ENCODE measurements around the gene SKI.

Gene SKI

DNA sequence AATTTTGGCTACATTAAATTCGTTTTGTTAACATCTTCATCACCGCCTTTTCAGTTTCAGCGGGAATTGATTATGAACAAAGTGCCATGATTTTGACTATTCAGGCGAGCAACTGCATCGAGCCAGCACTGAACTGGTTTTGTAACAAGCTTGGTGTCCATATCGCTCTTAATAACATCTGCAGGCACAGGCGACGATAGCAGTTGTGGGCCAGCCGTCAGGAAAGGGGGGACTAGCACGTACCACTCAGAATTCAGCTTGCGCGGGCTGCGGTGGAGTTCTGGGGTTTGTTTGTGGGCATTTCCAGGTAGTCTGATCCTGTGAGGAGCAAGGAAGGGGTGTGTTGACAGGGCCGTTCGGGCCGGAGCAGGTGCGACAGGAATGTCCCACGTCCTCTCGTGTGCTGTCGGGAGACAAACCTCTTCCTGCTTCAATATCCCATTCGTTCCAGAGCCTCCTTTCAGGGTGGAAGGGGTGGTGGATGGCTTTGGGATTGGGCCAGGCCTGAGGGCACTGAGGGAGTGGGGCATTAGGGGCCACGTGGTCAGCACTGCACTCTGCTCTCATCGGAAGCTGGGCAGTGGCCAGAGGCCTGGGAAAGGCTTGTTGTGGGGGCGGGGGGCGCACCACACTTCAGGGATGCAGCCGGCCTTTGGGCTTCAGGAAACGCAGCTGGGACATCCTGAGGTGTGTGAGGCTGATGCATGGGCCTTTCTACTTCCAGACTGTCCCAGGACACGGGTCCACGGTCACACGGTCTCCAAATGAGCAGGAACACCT lies 39.1 kb downstream of the SKI start:
- DNase-seq, result no peak

DNA sequence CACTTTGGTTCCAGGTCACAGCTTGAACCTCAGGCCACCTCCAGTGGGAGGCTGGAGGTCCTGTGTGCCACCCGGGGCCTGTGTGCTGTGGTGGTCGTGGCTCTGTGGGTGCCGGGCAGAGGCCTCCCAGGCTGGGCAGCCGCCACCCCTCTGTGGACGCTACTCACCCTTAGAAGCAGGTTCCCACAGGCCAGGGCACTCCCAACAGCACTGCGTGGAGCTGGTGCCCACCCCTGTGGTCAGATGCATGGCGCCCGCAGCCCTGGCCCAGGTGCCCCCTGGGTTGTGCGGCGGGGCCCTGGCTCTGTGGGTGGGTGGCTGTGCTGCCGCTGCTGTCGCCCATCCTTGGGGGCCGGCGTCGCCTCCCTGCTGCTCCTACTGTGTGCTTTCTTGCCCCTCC lies 39.7 kb downstream of the SKI start:
- DNase-seq, result no peak

DNA sequence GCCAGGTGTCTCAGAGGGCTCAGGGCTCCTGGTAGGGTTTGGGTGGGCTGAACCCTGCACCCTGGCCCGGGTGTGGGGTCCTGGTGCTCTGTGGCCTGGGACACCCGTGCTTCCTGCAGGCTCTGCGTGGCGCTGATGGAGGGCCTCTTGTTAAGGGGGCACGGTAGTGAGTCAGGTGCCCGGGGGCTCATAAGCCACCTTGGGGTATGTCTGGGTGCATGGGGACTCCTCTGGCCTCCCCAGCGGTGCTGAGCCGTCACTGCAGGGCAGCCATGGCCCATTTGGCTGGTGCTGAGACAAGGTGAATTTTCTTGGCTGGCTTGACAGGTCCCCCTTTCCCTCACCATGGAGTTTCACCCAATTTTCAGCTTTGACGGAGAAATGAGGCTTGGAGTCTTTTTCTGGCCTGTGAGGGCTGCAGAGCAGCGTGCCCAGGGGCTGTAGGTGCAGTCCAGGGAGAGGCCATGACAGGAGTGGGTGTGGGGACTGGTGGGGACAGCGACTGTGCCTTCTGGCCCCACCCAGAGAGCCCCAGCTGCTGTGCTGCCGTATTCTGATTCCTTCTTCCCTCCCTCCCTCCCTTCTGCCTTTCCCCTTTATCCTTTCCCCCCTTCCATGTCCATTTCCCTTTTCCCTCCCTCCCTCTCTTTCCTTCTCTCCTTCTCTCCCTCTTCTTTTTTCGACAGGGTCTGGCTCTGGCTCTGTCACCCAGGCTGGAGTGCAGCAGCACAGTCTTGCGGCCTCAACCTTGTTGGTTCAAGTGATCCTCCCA lies 40.4 kb downstream of the SKI start:
- no peak for DNase-seq

DNA sequence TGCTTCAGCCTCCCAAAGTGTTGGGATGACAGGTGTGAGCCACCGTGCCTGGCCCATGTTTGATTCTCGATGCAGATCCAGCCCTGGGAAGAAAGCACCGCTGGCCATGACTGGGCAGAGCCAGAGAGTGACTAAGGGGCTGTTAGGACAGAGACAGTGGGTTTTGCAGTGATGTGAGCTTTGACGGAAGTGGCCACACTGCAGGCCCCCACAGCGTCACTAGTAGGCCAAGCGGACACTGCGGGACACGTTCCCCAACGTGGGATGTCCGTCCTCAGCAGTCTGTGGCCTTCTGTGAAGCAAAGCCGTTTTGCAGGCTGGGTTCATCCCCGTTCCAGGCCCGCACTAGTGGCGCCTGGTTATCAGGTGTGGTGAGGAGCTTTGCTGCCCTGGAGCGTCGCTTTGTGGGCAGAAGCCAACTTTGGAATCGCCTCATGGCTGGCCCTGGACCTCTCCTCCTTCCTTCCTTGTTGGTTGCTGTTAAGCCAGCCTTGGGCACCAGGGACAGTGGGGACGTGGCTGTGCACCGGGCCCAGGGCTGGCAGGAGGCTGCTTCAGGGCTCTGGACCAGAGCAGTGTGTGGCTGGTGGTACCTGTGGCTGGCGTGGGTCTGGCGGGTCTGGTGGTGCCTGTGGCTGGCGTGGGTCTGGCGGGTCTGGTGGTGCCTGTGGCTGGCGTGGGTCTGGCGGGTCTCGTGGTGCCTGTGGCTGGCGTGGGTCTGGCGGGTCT lies 41.2 kb downstream of the SKI start:
- no peak for DNase-seq

DNA sequence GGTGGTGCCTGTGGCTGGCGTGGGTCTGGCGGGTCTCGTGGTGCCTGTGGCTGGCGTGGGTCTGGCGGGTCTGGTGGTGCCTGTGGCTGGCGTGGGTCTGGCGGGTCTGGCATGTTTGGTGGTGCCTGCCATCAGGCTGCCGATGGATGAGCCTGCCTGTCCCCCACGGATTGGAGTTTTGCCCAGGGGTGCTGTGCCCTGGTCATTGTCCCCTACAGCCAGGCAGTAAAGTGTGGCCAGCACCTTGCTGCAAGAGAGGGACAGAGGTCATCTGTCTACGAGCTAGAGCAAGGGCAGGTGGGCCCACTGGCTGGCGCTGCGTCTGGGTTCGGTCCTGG lies 41.8 kb downstream of the SKI start:
- no peak for DNase-seq

DNA sequence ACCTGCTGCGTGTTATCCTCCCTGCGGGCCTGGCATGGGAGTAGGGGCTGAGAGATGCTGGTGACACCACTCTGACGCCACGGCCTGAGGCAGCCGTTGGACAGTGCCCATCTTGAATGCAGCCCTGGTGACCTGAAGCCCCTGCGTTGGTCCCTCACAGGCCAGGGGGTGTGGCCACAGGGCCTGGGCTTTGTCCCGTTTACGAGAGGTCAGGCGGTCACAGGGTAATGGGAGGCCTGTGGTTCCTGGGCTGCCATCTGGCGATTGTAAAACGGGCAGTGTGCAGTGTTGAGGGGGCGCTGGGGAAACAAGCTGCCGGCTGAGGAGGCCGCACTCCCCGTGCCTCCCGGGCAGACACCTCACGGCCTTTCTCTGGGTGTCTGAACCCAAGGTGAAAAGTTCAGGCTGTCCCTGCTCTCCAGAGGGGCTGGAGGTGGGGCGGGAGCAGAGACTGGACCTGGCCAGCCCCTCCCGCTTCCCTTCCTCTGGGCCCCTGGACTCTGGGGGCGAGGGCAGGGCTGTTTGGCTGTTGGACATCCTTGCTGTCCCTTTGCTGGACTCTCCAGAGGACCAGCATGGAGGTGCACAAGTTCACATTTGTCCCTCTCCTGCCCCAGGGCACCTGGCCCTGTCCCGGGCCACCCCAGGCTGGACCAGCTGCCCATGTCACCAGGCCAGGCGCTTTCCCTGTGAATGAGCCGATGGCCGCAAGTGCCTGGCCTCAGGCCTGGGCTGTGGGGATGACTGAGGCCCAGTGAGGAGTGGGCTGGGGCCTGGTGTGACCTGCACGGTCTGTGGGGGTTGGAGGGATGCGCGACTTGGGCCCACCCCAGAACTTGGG lies 42.4 kb downstream of the SKI start:
- no peak for DNase-seq

DNA sequence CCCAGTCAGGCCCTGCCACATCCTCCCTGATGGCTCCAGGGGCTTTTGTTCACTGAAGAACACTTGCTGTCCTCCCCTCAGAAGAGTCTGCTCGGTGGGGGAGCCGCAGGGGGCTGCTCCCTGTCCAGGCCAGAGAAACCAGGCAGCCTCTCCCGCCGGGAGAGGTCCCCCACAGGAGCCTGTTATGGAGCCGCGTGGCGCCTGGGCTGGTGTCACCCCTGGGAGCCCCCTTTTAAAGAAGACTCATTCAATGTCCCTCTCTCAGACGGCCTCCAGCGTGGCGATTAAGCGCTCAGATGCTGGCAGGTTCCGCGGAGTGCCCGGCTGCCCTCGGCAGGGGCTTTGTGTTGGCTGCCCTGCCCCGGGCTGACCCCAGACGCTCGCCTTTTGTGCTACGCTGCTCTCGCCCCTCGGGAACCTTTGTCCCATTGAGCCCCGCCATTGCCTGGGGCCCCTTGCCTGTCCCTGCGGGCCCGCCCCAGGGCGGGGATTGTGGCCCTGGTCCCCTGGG lies 43.1 kb downstream of the SKI start:
- DNase-seq, result no peak

DNA sequence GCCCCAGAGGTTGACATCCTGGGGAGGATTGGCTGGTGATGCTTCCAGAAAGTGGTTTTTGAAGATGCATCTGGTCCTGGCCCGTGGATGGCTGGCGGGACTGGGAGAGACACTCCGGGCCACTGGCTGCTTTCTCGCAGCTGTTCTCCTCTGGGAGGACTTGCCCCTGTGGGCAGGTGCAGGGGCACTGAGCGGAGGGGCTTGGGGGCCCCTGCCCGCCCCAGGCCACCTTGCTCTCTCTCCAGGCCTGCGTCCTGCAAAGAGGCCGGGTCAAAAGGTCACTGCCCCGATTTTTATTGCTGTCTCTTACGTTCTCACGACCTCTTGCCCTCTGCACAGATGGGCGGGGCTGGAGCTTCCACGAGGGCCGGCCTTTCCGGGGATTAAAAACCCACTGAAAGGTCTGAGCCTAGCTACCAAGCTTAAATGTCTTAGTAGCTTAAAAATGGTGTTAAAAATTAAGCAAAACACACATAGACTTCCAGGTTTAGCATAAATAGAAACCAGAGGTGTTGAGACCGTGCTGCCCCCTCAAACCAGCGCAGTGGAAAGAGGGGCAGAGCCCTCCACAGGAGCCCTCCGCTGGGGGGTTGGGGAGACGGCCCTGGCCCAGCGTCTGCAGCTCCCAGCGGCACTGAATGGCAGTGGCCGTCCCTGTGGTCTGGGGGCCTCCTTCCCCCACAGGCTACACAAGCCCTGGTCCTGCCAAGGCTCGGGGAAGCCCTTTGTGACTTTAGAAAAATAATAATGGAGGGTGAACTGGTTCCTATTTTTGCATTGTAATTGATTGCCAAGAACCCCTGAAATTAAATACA lies 43.9 kb downstream of the SKI start:
- no peak for DNase-seq

DNA sequence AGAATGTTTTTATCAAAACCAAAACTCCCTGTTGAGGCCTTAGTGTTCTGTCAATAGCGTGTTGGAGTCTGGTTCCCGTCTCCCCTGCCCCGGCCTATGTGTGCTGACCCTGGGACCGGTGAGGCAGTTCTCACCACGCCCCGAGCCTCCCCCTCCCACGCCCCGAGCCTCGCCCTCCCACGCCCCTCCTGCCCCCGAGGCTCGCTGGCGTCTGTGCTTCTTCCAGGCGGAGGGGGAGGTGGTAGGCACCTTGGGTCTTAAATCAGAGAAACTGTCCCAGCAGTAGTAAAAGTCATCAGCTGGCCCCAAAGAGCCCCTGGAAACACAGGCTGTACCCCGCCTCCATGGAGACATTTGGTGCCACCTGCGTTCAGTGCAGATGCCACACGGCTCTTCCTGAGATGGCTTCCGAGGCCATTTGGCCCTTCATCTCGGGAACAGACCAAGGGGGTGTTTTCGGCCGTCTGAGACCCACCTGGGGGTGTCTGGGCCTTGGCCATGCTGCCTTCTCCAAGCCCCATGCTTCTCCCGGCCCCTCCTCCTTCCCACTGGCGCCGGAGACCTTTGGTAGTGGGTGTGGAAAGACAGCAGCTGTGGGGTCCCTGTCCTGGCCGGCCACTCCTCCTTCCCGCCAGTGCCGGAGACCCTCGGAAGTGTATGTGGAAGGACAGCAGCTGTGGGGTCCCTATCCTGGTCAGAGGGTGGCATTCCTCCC lies 44.7 kb downstream of the SKI start:
- no peak for DNase-seq

DNA sequence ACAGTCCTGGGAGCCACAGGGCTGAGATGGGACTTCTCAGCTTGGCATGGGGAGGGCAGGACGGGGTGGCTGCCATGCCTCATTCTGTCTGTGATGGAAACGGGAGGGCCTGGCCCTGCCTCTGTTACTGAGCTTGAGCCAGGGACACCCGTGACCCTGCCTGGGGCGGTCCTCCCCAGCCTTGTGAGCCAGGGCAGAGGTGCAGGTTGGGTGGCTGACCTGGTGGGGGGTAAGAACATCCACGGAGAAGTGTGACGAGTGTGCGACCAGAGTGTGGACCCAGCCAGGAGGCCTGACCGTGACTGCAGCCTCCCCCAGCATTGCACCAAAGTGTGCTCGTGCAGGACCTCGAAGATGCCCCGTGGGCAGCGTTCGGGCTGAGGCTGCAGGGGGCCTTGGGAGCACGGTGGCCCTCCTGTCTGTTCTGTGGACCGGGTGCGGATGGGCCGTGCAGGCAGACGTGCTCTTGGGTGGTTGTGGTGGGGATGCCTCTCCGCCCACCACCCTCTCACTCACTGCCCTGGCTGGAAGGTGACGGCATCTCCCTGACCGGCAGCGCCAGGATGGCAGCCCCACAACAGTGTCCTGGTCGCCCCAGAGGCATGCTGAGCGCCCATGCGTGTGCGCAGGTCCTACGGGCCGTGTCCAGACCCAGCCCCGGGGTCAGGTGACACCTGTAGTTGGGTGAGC lies 45.4 kb downstream of the SKI start:
- no peak for DNase-seq

DNA sequence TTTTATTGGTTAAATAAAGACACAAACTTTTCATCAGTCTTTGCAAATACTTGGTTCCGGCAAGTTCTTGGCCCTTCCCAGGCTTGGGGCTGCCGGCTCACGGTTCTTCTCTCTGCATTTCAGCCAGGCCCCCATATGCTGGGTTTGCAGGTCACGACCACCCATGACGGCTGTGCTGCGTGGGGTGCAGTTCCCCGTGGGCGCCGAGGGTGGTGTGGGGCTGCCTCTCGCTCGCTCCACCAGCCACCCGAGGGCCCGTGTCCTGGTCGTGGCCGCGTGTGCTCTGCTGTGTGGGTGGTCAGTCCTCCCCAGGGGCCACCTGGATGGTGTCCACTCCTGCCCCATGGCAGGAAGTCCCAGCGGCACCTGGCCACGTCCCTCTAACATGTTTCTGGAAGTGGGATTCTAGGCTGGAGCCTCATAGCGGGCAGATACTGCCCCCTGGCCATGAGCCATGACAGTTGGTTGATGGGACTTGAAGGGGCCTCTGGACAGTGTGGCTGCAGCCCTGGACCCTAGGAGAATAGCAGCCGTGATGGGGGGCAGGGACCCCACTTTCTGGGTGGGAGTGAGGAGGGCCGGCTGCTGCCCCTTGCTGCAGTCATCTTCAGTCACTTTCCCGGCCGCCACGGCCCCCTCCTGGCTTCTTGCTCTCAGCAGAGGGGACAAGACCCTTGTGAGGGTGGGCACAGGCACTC lies 46.3 kb downstream of the SKI start:
- DNase-seq, result no peak

DNA sequence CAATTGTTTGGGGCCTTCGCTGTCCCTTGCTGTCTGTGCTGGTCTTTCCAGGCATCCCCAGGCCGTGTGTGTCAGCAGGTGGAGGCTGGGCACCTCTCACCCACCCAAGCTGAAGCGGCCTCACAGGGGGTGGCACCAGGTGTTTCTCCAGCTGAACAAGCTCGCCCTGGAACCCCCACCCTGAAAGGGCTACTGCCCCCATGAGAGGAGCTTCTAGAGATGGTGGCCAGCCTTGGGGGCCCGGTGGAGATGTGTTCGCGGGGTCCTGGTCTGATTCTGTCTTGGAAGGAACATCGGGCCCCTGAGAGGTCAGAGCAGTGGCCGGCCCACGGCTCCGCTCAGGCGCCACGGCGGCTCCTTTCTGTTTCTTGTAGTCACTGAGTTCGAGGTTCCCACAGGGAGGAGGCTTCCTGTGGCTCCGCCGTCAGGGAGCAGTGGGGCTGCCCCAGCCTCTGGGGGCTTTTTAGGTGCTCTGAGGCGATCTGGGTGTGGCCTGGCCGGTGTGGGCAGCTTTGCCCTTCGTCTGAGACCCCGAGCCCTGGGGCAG lies 46.9 kb downstream of the SKI start:
- no peak for DNase-seq

DNA sequence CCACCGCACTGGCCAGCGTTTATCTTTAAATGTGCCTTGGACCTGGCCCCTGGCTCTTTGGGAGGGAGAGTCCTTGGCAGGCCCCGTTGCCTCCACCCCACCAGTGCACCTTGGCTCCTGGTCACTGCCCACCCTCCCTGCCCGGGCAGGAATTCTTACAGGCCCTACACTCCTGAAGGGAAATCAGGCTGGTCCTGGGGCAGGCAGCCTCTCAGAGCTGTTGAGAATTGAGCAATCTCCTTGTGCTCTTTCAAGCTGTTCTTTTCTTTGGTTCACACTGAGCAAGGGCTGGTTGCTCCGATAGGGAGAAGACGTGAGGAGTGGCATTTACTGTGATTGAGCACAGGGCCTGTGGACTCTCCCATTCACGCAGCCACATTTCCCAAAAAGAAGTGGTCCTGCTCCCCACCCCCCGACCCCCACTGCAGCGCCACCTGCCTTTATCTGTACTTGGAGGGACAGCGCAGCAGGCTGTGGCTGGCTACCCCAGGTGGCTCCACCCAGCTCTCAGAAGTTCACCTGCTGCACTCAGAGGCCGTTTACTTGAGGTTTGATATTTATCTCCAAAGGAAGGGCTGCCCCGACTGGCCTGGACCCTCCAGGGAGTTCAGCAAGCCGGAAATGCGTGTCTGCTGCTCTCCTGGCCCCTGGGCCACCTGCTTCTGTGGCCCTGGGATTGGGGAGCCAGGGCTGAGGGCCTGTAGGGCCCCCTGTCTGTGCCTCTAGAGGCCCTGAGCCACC lies 47.8 kb downstream of the SKI start:
- no peak for DNase-seq

DNA sequence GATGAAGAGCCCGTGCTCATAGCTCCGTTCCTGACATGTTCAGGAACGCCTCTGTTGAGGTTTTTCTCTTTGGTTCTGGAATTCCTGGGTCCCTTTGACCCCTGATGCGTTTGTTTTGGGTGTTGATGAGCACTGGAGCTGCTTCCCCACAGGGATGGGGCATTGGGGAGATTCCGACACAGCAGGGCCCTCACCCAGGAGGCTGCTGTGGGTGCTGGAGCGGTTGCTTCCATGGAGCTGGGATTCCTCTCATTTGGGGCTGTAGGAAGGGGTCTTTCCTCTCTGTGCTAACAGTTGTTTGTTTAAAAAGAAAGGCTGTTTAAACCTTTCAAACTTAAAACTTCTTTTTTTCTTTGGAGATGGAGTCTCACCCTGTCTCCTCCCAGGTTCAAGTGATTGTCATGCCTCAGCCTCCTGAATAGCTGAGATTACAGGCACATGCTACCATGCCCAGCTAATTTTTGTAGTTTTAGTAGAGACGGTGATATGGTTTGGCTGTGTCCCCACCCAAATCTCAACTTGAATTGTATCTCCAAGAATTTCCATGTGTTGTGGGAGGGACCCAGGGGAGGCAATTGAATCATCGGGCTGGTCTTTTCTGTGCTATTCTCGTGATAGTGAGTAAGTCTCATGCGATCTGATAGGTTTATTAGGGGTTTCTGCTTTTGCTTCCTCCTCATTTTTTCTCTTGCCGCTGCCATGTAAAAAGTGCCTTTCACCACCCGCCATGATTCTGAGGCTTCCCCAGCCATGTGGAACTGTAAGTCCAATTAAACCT lies 48.9 kb downstream of the SKI start:
- DNase-seq, result no peak

DNA sequence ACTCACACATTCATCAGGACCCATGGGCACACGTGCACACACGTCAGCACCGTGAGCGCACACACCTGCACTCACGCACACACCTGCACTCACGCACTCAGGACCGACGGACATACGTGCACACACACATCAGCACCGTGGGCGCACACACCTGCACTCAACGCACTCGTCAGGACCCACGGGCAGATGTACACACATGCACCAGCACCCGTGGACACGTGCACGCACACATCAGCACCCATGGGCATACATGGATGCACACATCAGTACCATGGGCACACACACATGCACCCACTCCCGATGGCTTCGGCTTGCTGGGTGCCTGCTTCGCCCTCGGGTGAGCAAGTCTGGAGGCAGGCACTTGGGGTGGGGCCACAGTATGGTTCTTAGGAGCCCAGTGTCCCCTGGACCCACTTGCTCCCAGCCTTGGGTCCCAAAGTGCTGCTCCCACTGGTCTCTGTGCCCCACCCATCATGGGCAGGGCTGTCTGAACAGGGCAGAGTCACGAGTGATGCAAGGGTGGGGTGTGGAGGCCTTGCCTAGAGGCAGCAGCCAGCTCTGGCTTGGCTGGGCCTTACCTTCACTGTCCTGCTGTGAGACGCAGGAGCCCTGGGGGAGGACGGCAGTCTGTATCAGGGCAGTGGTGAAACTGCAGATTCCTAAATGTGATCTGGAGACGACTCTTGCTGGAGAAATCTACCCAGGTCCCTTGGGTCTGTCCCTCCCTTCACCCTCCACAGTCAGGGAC lies 49.8 kb downstream of the SKI start:
- DNase-seq, result no peak

DNA sequence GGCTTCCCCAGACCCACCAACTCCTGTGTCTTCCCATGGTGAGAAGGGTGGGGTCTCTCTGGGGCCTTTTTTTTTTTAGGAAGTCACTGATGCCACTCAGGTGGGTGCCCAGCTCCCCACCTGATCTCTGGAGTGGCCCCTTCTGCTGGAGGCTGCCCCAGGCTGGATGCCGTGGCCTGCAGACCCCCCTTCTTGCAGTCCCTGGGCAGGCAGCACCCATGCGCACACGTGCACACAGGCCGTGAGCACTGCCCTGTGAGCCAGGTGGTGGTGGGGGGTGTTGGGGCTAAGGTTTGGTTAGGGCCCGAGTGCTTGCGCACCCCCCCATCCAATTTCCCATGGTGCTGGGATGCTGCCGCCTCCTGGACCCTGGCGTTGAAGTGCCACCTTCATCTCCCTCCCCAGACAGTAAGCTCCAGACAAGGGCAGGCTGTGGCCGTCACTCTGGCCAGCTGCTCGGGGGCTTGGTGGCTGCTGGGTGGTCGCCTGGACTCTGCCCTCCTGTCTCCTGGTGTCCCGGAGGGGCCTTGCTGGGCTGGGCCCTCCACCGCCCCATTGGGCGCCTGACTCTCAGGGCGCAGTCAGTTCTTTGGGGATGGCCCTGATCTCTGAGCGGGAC lies 50.6 kb downstream of the SKI start:
- DNase-seq, result no peak

DNA sequence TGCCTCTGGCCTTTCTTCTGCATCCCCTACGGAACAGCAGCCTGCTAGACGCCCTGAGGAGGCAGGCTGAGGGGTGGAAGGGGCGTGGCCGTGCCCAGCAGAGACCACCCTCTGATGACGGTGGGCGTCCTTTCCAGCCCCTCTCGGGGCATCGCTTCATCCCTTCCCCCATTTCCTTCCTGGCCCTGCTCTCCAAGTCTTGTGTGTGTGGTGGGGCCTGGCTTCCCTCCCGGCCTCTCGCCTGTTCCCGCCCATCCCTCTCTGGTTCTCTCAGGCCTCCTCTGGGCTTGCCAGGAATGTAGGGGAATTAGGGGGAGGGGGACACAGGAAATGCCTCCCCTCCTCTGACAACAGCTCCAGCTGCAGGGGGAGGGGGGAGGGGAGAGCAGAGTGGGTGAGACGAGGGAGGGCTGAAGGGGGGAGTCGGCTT lies 51.1 kb downstream of the SKI start:
- DNase-seq, result no peak
